Left lung (tissue), 10 donors: ENCODE data around the gene TTLL10. TPM values are rescaled to one million over a fixed set of nuclear protein-coding genes. Genes with fewer than 3 reads are reported as not detected.

Experiments used
- ATAC-seq: fragments of 200-7000 bp; cut with Tn5 transposase; one replicate; pipeline ENCODE4 v1.9.1; 2020; ENCODE audit warnings: moderate library complexity
- DNase-seq, 4 donors: peaks; one replicate each; pipeline ENCODE4 v3.0.0-alpha.2; 2013 to 2020
- H3K27ac ChIP-seq, 2 donors: fragments of 200-600 bp; sonication (generic) in 1 of 2; one replicate each; pipeline versions ENCODE4 v1.5.0 to v1.8.0; 2020 to 2021
- H3K27me3 ChIP-seq, 2 donors: fragments of 200-600 bp; sonication (generic) in 1 of 2; one replicate each; pipeline versions ENCODE4 v1.5.0 to v1.8.0; 2020 to 2021
- H3K36me3 ChIP-seq, 2 donors: fragments of 200-600 bp; sonication (generic) in 1 of 2; one replicate each; pipeline versions ENCODE4 v1.5.0 to v1.8.0; 2020 to 2021
- H3K4me1 ChIP-seq, 2 donors: fragments of 200-600 bp; one replicate each; pipeline ENCODE4 v1.8.0; 2021
- H3K4me3 ChIP-seq, 2 donors: fragments of 200-600 bp; sonication (generic) in 1 of 2; one replicate each; pipeline versions ENCODE4 v1.5.0 to v1.8.0; 2020 to 2021; ENCODE audit warnings: mild to moderate bottlenecking in 1 of 2
- H3K9me3 ChIP-seq, 2 donors: fragments of 200-600 bp; sonication (generic) in 1 of 2; one replicate each; pipeline versions ENCODE4 v1.5.0 to v1.8.0; 2020 to 2021
- intact Hi-C, 2 donors: fragments of 100-400 bp; cut with DNase I; formaldehyde crosslinking; loops; one replicate each; pipeline versions ENCODE4 v1.11.2 to v1.14.2; 2022
- polyA plus RNA-seq, 6 donors: library from polyadenylated mRNA; unstranded; fragments of 120-200 nt; gene quantifications; one replicate each; pipeline ENCODE4 v1.2.1, GENCODE V29; 2013; ENCODE audit not compliant: insufficient read length in 6 of 6
- total RNA-seq, 2 donors: library from RNA; stranded (reverse); fragmentation: NEBNext Ultra II Directional; extraction: Animal tissue kit (Norgen Biotek cat#: 25700); gene quantifications; one replicate each; pipeline ENCODE4 v1.2.1, GENCODE V29; 2021
- TF ChIP-seq, protein P1 (sequence below), 2 donors: fragments of 200-600 bp; sonication (generic) in 1 of 2; IDR thresholded peaks; one replicate each; pipeline versions ENCODE4 v1.5.0 to v1.8.0; 2021; ENCODE audit warnings: antibody characterized with exemption in 2 of 2
- donor health status: DM: no; HTN: yes; CAD: no.
- donor health status: DM: no; HTN: no; CAD: no.

The TTLL10 gene
- total and polyA plus RNA-seq, 8 donors, result 0.17 to 4.6 (median 1.7) TPM

DNA sequence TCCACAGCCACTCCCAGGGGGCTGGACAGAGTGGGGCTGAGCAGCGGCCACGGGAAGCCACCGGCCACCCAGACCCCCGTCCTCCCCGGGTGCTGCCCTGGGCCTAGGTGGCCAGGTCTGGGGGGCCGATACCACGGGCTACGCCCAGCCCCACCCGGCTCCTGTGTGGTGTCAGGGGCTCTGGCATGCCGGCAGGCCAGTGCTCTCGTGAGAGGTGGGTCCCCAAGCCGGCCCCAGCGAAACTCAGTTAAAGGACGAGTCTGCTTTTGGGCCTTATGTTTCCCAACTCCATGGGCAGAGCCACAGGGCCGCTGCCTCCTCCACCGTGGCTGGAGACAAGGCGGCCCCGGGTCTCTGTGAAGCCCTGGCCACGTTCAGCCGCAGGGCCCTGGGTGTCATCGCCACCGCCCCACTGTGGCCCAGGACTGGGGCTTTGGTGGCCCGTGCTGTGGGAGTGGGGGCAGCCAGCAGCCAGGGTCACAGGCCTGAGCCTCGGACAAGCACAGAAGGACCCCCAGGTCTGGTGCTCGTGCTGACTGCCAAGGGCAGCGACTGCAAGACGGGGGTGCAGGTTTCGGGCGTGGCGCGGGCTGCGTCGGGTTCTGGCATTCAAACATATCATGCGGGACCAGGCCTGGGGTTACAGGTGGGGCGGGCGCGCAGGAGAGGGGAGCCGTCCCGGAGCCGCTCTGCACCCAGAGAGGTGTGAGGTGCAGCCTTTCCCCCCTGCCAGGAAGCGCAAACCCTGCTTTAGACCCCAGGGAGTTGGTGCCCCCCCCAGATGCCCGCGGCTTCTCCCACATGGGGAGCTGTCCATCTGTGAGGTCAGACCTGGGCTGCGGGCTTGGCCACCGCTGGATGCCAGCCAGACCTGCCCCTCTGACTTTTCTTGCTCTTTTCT lies 45.9 kb upstream of the TTLL10 start:
- ATAC-seq, result no peak

DNA sequence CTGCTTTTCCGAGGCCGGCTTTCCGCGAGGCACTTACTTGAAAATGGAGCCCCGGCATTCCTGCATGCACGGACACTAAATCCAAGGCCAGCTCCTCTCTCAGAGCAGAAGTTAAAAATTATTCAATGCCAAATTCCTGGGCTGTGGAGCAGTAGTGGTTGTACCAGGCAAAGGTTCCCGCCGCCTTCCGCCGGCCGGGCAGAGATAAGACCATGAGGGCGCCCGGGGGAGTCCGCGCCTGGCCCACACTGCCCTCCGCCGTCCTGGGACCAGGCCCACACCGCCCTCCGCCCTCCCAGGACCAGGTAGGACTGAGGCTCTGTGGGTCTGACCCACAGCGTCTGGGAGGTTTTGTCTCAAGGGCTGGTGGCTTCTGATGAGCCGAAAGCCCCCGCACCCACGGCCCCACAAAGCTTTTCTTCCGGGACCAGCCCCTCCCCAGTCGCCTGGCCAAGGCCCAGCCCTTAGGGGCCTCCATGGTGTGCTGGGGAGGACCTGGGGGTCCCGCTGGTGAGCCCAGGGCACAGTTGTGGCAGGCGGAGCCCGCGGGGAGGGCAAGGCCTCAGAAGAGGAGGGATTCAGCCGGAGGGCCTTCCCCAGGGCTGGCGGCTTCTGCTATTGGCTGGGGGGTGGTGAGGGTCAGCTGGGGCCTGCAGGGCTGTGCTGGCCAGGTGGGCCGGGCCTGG lies 45.1 kb upstream of the TTLL10 start:
- ATAC-seq (no peak), DNase-seq (no peak)
- no peak overlapping the region for H3K4me3 ChIP-seq

More for the DNA sequence above, 45.9 kb upstream of the TTLL10 start:
- intact Hi-C loops, result loop anchor here in 1 of 2 donors (10.0 kb wide), 2 partner anchors 117 to 167 kb away; partner anchors contain the start of gene C1QTNF12
- peaks cover 0 to 5% of the 10 kb centered on the region in 2 donors for H3K4me1 ChIP-seq
- TF ChIP-seq, protein P1, sequence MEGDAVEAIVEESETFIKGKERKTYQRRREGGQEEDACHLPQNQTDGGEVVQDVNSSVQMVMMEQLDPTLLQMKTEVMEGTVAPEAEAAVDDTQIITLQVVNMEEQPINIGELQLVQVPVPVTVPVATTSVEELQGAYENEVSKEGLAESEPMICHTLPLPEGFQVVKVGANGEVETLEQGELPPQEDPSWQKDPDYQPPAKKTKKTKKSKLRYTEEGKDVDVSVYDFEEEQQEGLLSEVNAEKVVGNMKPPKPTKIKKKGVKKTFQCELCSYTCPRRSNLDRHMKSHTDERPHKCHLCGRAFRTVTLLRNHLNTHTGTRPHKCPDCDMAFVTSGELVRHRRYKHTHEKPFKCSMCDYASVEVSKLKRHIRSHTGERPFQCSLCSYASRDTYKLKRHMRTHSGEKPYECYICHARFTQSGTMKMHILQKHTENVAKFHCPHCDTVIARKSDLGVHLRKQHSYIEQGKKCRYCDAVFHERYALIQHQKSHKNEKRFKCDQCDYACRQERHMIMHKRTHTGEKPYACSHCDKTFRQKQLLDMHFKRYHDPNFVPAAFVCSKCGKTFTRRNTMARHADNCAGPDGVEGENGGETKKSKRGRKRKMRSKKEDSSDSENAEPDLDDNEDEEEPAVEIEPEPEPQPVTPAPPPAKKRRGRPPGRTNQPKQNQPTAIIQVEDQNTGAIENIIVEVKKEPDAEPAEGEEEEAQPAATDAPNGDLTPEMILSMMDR (IDR thresholded peaks at IDR 0.05), result no peak
- no peak overlapping the region for H3K4me3 ChIP-seq
- DNase-seq, result no peak
- H3K27ac ChIP-seq, result no peak overlapping the region
- no peaks in the 10 kb centered on the region for H3K36me3 ChIP-seq
- H3K9me3 ChIP-seq, result no peaks in the 10 kb centered on the region
- H3K27me3 ChIP-seq, result peaks cover 0 to 3% of the 10 kb centered on the region in 2 donors

DNA sequence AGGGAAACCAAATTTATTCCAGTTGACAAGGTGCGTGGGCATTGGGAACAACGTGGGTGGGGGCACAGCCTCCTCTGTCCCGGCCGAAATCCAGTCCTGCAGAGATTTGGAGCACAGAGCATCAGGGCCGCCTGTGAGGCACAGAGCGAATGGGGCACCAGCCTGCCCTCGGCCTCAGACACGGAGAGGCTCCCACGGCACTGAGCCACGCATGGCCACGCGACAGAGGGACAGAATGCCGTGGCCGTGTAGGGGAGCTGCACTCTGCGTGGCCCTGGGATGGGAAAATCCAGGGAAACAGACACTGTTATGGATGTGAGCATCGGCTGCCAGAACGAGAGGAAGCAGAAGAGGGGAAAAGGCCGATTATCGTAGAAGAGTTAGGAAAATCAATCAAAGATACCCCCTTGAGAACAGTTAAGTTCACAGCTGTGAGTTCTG lies 44.3 kb upstream of the TTLL10 start:
- TF ChIP-seq, protein P1 (IDR thresholded peaks at IDR 0.05), result no peak
- intact Hi-C loops, result loop anchor here in 1 of 2 donors (10.0 kb wide), 2 partner anchors 115 to 165 kb away; partner anchors contain the start of gene C1QTNF12
- ATAC-seq (no peak), DNase-seq (peak in 1 of 4 donors; percentile 61)
- Histone ChIP-seq H3K27ac (no peak overlapping the region), H3K27me3 (peaks cover 0 to 3% of the 10 kb centered on the region in 2 donors), H3K4me1 (peaks cover 0 to 5% of the 10 kb centered on the region in 2 donors), H3K9me3 (no peaks in the 10 kb centered on the region), H3K36me3 (no peaks in the 10 kb centered on the region), H3K4me3 (no peak overlapping the region)

More for the DNA sequence above, 45.1 kb upstream of the TTLL10 start:
- Histone ChIP-seq H3K27ac (no peak overlapping the region), H3K9me3 (no peaks in the 10 kb centered on the region), H3K27me3 (peaks cover 0 to 3% of the 10 kb centered on the region in 2 donors), H3K4me1 (peaks cover 0 to 5% of the 10 kb centered on the region in 2 donors), H3K36me3 (no peaks in the 10 kb centered on the region)
- intact Hi-C loops, result loop anchor here in 1 of 2 donors (10.0 kb wide), 2 partner anchors 116 to 166 kb away; partner anchors contain the start of gene C1QTNF12
- TF ChIP-seq, protein P1 (IDR thresholded peaks at IDR 0.05), result no peak

DNA sequence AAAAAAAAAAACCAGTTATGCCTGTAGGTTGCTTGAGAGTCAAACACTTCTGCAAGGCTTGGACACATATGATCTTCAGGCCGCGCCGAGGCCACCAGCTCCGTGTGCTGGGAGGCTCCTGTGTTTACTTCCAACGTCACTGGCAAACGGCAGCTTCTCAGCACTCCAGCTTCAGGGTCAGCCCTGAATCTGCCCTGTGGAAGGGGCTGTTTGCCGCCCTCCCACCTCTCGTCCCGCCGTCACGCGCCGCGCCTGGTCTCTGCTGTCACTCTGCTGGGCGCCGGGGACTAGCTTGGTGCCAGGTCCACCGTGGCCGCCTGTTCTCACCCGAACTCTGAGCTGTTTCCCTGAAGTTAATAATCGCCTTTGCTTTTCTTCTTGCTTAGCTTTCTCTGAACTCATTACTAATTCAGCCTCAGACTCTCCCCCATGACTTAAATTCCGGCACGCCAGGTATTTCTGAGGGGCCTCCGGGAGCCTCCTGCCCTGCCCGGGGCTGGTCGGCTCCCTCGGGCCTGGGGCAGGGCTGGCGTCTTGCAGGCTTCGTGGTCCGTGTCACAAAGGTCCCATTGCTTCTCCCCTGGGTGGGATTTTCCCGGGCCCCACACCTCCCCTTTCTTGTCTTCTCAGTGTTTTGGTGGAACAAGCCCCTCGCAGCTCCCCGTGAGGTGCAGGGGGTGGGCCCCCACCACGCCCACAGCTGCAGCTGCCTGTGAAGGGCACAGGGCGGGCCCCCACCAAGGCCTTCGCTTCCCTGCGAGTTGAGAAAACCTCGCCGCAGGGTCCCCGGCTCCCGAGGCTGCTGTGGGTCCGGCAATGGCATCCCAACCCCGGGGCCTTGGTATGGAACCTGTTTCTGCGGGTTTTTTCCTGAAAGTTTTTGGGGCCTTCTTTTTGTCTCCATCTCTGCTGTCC lies 43.2 kb upstream of the TTLL10 start:
- intact Hi-C loops, result no loop called here
- Histone ChIP-seq H3K27me3 (peaks cover 0 to 3% of the 10 kb centered on the region in 2 donors), H3K27ac (no peak overlapping the region), H3K36me3 (no peaks in the 10 kb centered on the region), H3K4me3 (no peak overlapping the region), H3K9me3 (no peaks in the 10 kb centered on the region), H3K4me1 (no peaks in the 10 kb centered on the region)
- TF ChIP-seq, protein P1 (IDR thresholded peaks at IDR 0.05), result no peak
- no peak for ATAC-seq
- peak in 2 of 4 donors; percentile 73 to 76 for DNase-seq
